Activated T-helper 1 cell treated with Interleukin-2 at 50 U/mL for 16 hours (primary cell): ENCODE data around the gene SDSL.

ENCODE experiments used
- DNase-seq: peaks from one replicate; pipeline ENCODE4 v3.0.0-alpha.2; 2020; ENCODE audit warnings: low read depth

SDSL gene

GRCh38 chr12:113468365-113469223, 46.4 kb downstream of the SDSL start:
- no peak for DNase-seq

- no peak for DNase-seq
Measured at GRCh38 chr12:113469224-113469948, 47.2 kb downstream of the SDSL start.

- DNase-seq, result no peak
Measured at GRCh38 chr12:113469949-113470743, 48.0 kb downstream of the SDSL start.

- DNase-seq, result no peak
Measured at GRCh38 chr12:113470871-113471618, 48.9 kb downstream of the SDSL start.

- DNase-seq, result no peak
Measured at GRCh38 chr12:113471619-113472171, 49.5 kb downstream of the SDSL start, which contains the start of gene LHX5. Gene LHX5 (minus strand): TSS chr12:113471871. CDS start chr12:113471498, 373 bp downstream.

- DNase-seq, result no peak
Measured at GRCh38 chr12:113472191-113473121, 50.3 kb downstream of the SDSL start.

GRCh38 chr12:113473400-113473799, 51.2 kb downstream of the SDSL start:
- no peak for DNase-seq

GRCh38 chr12:113473942-113474341, 51.8 kb downstream of the SDSL start:
- DNase-seq, result no peak

- DNase-seq, result no peak
Measured at GRCh38 chr12:113474635-113475436, 52.7 kb downstream of the SDSL start.

GRCh38 chr12:113475451-113476175, 53.4 kb downstream of the SDSL start:
- DNase-seq, result no peak

GRCh38 chr12:113476176-113476986, 54.2 kb downstream of the SDSL start:
- DNase-seq, result no peak

GRCh38 chr12:113477171-113477841, 55.1 kb downstream of the SDSL start:
- DNase-seq, result no peak

GRCh38 chr12:113477842-113478215, 55.6 kb downstream of the SDSL start:
- no peak for DNase-seq

- no peak for DNase-seq
Measured at GRCh38 chr12:113478351-113479011, 56.3 kb downstream of the SDSL start.

GRCh38 chr12:113479216-113479589, 57.0 kb downstream of the SDSL start:
- DNase-seq, result no peak

GRCh38 chr12:113479590-113480335, 57.6 kb downstream of the SDSL start:
- DNase-seq, result no peak
